Renal pelvis (tissue), 4 donors: ENCODE measurements around the gene SLC26A8. TPM values are rescaled to one million over a fixed set of nuclear protein-coding genes. Genes with fewer than 3 reads are reported as not detected.
"Not testable (repeated sequence)": the region's sequence is repeated elsewhere in the genome, so short reads cannot be mapped to it uniquely, and the experiment has no call there.

ENCODE experiments used
- DNase-seq: peaks from one replicate; pipeline ENCODE4 v3.0.0-alpha.2; 2013
- polyA plus RNA-seq, 3 donors: library from polyadenylated mRNA; unstranded; fragments of 120-200 nt; gene quantifications; one replicate each; pipeline ENCODE4 v1.2.1, GENCODE V29; 2013; ENCODE audit not compliant: insufficient read length in 3 of 3

Gene SLC26A8
- polyA plus RNA-seq, 3 donors: 0.39 to 0.77 (median 0.40) TPM

- no peak for DNase-seq
Observed at GRCh38 chr6:35914536-35914935, 109.9 kb downstream of the SLC26A8 start.

- DNase-seq: no peak
Observed at GRCh38 chr6:35911871-35912653, 112.4 kb downstream of the SLC26A8 start.

- DNase-seq: not testable (repeated sequence)
Observed at GRCh38 chr6:35909571-35909970, 114.9 kb downstream of the SLC26A8 start.

- DNase-seq: not testable (repeated sequence)
Observed at GRCh38 chr6:35908753-35909401, 115.6 kb downstream of the SLC26A8 start.

GRCh38 chr6:35907750-35908149 is 116.7 kb downstream of the SLC26A8 start:
- no peak for DNase-seq

- DNase-seq: no peak
Observed at GRCh38 chr6:35906499-35906846, 118.0 kb downstream of the SLC26A8 start.

GRCh38 chr6:35905841-35906498 is 118.5 kb downstream of the SLC26A8 start:
- no peak for DNase-seq

- no peak for DNase-seq
Observed at GRCh38 chr6:35905141-35905785, 119.2 kb downstream of the SLC26A8 start.

- no peak for DNase-seq
Observed at GRCh38 chr6:35903679-35904078, 120.8 kb downstream of the SLC26A8 start.

- no peak for DNase-seq
Observed at GRCh38 chr6:35900448-35900847, 124.0 kb downstream of the SLC26A8 start.

GRCh38 chr6:35898003-35898402 is 126.4 kb downstream of the SLC26A8 start:
- no peak for DNase-seq

- DNase-seq: no peak
Observed at GRCh38 chr6:35897486-35897885, 127.0 kb downstream of the SLC26A8 start.

- DNase-seq: no peak
Observed at GRCh38 chr6:35897036-35897435, 127.4 kb downstream of the SLC26A8 start.

GRCh38 chr6:35896228-35896627 is 128.2 kb downstream of the SLC26A8 start:
- DNase-seq: no peak

GRCh38 chr6:35895560-35895959 is 128.9 kb downstream of the SLC26A8 start:
- no peak for DNase-seq

- DNase-seq: no peak
Observed at GRCh38 chr6:35894776-35895175, 129.7 kb downstream of the SLC26A8 start.

Other genes with a start within 250 kb of the SLC26A8 start
- gene CLPSL2, start 248.0 kb downstream of the SLC26A8 start, polyA plus RNA-seq: under 1 TPM in 1 of 3 donors, not detected in 2; 0.23 TPM
- gene CLPSL1, start 243.6 kb downstream of the SLC26A8 start, polyA plus RNA-seq: under 1 TPM in 2 of 3 donors, not detected in 1; 0.39 to 0.88 TPM
- under 1 TPM in 1 of 3 donors, not detected in 2; 0.27 TPM for gene CLPS, start 227.3 kb downstream of the SLC26A8 start, polyA plus RNA-seq
- gene LHFPL5, start 219.3 kb downstream of the SLC26A8 start, polyA plus RNA-seq: under 1 TPM; 0.07 to 0.40 (median 0.14) TPM
- 10 to 100 TPM; 47.5 to 53.8 (median 51.9) TPM for gene SRPK1, start 103.5 kb downstream of the SLC26A8 start, polyA plus RNA-seq
- 10 to 100 TPM; 49.6 to 56.8 (median 50.9) TPM for gene MAPK14, start 3.2 kb upstream of the SLC26A8 start, polyA plus RNA-seq
- 10 to 100 TPM; 23.4 to 34.6 (median 26.7) TPM for gene MAPK13, start 105.9 kb upstream of the SLC26A8 start, polyA plus RNA-seq
- gene BRPF3, start 172.1 kb upstream of the SLC26A8 start, polyA plus RNA-seq: 10 to 100 TPM; 47.9 to 60.0 (median 57.8) TPM
- 1 to 10 TPM; 1.7 to 3.0 (median 2.5) TPM for gene PNPLA1, start 245.4 kb upstream of the SLC26A8 start, polyA plus RNA-seq